Endometrial microvascular endothelial cells (primary cell): Measurements from ENCODE around the gene NAB2. TPM values are rescaled to one million over a fixed set of nuclear protein-coding genes. Genes with fewer than 3 reads are reported as not detected.
"Not testable (repeated sequence)": the region's sequence is repeated elsewhere in the genome, so short reads cannot be mapped to it uniquely, and the experiment has no call there.

Experiments used
- in situ Hi-C: cut with HindIII; loops from 2 replicates; pipeline ENCODE4 v1.10.0; 2017; ENCODE audit warnings: low sequenced_read_pairs, low pct_unique_long_range_greater_than_20kb; ENCODE audit errors: inconsistent ontology term
- total RNA-seq: library from RNA; depleted of rRNA; stranded (reverse); fragments of >200 nt; gene quantifications from one replicate; pipeline ENCODE4 v1.2.3, GENCODE V29; 2015; ENCODE audit errors: inconsistent ontology term

The NAB2 gene
- 13.0 TPM for total RNA-seq

GRCh38 chr12:57088354-57089270, at the start of gene NAB2:
TSS of gene NAB2 (plus strand) at chr12:57089114. CDS start at chr12:57089272, 158 bp downstream.
- in situ Hi-C loops = no loop called here

GRCh38 chr12:57040211-57040610, 48.7 kb upstream of the NAB2 start:
- in situ Hi-C loops = no loop called here

- in situ Hi-C loops = no loop called here
These were observed 48.2 kb upstream of the NAB2 start for GRCh38 chr12:57040750-57041149.

- in situ Hi-C loops = no loop called here
These were observed 46.2 kb upstream of the NAB2 start for GRCh38 chr12:57042695-57043094.

GRCh38 chr12:57044468-57044867, 44.4 kb upstream of the NAB2 start:
- in situ Hi-C loops = no loop called here

GRCh38 chr12:57044889-57045288, 44.0 kb upstream of the NAB2 start:
- in situ Hi-C loops = no loop called here

GRCh38 chr12:57046086-57046791, 42.7 kb upstream of the NAB2 start:
- in situ Hi-C loops = no loop called here

- in situ Hi-C loops = no loop called here
These were observed 41.7 kb upstream of the NAB2 start for GRCh38 chr12:57046947-57047890.

- in situ Hi-C loops = no loop called here
These were observed 40.9 kb upstream of the NAB2 start for GRCh38 chr12:57047981-57048380.

- in situ Hi-C loops = no loop called here
These were observed 40.3 kb upstream of the NAB2 start for GRCh38 chr12:57048423-57049118.

GRCh38 chr12:57049119-57049446, 39.8 kb upstream of the NAB2 start:
- in situ Hi-C loops = no loop called here

GRCh38 chr12:57049890-57050289, 39.0 kb upstream of the NAB2 start, which contains the start of gene MYO1A:
TSS of gene MYO1A (minus strand) at chr12:57050129. CDS start at chr12:57048323, 1,806 bp downstream.
- in situ Hi-C loops = no loop called here

GRCh38 chr12:57051011-57051410, 37.9 kb upstream of the NAB2 start:
- in situ Hi-C loops = no loop called here

GRCh38 chr12:57053146-57053545, 35.8 kb upstream of the NAB2 start:
- in situ Hi-C loops = not testable (repeated sequence)

- in situ Hi-C loops = not testable (repeated sequence)
These were observed 35.0 kb upstream of the NAB2 start for GRCh38 chr12:57053901-57054300.

- in situ Hi-C loops = no loop called here
These were observed 33.1 kb upstream of the NAB2 start for GRCh38 chr12:57055824-57056223.

GRCh38 chr12:57057067-57057751, 31.7 kb upstream of the NAB2 start:
- in situ Hi-C loops = no loop called here

- in situ Hi-C loops = no loop called here
These were observed 30.5 kb upstream of the NAB2 start for GRCh38 chr12:57058454-57058853.
